GM06990 (cell line): ENCODE data around the gene NR1H4.

Source experiments
- DNase-seq: peaks from one replicate; pipeline ENCODE4 v3.0.0-alpha.2; 2011; ENCODE audit not compliant: insufficient read length; ENCODE audit errors: extremely low read depth
- H3K27me3 ChIP-seq: replicated peaks from 2 replicates; pipeline ENCODE4 v1.6.0; 2011; ENCODE audit warnings: low read length; ENCODE audit not compliant: control insufficient read depth, insufficient read depth
- H3K36me3 ChIP-seq: 2 replicates; pipeline ENCODE4 v1.5.1; 2011; ENCODE audit warnings: low read length; ENCODE audit not compliant: control insufficient read depth, insufficient read depth
- H3K4me3 ChIP-seq: replicated peaks from 2 replicates; pipeline ENCODE4 v1.5.1; 2011; ENCODE audit warnings: low read depth, mild to moderate bottlenecking, control low read depth, low read length
- TF ChIP-seq, protein P1 (sequence below): IDR thresholded peaks from 2 replicates; pipeline ENCODE4 v1.5.1; 2011; ENCODE audit warnings: low read length, control low read depth, mild to moderate bottlenecking, inconsistent platforms; ENCODE audit not compliant: insufficient read depth, poor library complexity, severe bottlenecking

The NR1H4 gene

DNA sequence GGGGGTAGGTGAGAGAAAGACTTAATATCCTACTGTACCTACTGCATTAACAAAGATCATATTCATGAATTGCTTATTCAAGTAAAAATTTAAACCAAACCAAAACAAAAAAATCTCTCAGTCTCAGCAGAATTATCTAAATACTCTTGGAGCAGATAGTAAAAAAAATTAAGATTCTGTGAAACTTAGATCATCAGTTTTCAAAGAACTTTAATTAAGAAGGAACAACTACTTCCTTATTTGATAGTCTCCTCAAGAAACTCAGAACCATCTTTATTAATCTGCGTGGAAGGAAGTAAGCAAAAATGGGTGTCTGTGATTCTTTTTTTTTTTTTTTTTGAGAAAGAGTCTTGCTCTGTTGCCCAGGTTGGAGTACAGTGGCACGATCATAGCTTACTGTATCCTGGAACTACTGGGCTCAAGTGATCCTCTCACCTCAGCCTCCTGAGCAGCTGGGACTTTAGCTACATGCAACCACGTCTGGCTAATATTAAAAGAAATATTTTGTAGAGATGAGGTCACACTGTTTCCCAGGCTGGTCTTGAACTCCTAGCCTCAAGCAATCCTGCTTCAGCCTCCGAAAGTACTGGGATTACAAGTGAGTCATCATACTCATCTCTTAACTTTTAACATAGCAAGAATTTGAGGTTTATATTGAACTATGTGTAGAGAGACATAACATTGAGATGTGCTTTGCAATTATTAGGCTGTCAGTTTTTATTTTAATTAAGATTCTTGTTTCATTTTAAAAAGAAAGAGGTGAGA is 137.2 kb downstream of the NR1H4 start:
- H3K27me3 ChIP-seq, result no peaks in the 10 kb centered on the region
- H3K36me3 ChIP-seq, result no peaks in the 10 kb centered on the region
- TF ChIP-seq, protein P1, sequence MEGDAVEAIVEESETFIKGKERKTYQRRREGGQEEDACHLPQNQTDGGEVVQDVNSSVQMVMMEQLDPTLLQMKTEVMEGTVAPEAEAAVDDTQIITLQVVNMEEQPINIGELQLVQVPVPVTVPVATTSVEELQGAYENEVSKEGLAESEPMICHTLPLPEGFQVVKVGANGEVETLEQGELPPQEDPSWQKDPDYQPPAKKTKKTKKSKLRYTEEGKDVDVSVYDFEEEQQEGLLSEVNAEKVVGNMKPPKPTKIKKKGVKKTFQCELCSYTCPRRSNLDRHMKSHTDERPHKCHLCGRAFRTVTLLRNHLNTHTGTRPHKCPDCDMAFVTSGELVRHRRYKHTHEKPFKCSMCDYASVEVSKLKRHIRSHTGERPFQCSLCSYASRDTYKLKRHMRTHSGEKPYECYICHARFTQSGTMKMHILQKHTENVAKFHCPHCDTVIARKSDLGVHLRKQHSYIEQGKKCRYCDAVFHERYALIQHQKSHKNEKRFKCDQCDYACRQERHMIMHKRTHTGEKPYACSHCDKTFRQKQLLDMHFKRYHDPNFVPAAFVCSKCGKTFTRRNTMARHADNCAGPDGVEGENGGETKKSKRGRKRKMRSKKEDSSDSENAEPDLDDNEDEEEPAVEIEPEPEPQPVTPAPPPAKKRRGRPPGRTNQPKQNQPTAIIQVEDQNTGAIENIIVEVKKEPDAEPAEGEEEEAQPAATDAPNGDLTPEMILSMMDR, result no peak
- H3K4me3 ChIP-seq, result no peak overlapping the region
- DNase-seq, result no peak

DNA sequence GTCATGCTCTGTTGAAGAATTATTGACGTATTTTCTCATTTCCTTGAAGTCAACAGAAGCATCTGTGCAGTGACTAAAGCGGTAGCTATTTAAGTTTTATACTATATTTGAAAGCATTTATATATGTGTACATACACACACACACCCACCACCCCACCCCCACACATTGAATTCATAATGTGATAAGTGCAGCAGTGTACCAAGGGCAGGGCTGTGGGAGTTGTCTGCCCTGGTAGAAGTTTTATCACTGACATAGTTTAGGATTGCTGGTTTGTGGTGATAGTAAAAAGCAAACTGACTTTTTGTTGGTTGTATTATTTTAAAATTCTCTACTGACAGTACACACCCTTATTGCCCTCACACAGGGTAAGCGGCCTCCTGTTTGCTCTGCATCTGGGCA is 138.9 kb downstream of the NR1H4 start:
- TF ChIP-seq, protein P1, result no peak
- no peak for DNase-seq
- H3K27me3 ChIP-seq, result no peaks in the 10 kb centered on the region
- H3K4me3 ChIP-seq, result no peak overlapping the region
- no peaks in the 10 kb centered on the region for H3K36me3 ChIP-seq
